NB4 (cell line): ENCODE measurements around the gene ZBTB33.

Experiments used
- POLR2A ChIP-seq: IDR thresholded peaks from 2 replicates; pipeline ENCODE4 v1.6.1; 2011; ENCODE audit warnings: mild to moderate bottlenecking; ENCODE audit not compliant: insufficient read length; ENCODE audit errors: extremely low read depth
- TF ChIP-seq, protein P1 (sequence below): IDR thresholded peaks from one replicate; pipeline ENCODE4 v1.5.1; 2012; ENCODE audit warnings: low read depth, low read length

DNA sequence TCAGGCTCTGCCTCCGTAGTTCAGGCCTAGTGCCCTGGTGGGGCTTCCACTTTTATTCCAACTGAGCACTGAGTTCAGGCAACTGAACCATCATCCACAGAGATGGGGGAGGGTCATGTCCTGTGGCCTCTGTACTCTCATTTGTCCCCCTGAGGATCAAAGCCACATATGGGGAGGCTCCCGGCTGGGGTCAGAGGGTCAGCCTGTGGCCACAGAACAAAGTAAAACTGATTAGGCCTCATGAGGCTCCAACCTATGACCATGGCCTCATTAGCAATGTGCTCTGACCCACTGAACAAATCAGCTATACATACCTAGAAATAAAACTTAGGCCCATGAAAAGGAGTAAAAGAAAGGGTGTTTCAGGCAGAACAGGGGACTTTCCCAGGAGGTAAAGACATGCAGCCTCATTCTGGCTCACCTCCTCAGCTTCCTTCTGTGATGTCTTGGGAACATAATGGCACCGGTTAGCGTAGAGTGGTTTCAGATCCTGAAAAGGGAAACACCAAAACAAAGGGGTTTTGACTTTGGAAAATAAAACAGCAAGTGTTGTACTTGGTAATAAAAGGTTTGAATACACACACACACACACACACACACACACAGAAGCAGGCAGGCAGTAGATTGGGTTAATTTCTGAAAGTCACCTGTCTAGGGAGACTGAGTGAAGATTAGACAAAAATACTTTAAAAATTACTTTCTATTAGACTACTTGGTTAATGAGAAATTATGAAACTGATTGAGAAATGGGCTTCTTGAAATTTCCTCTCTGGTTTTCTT, 36.3 kb downstream of the ZBTB33 start:
- TF ChIP-seq, protein P1, sequence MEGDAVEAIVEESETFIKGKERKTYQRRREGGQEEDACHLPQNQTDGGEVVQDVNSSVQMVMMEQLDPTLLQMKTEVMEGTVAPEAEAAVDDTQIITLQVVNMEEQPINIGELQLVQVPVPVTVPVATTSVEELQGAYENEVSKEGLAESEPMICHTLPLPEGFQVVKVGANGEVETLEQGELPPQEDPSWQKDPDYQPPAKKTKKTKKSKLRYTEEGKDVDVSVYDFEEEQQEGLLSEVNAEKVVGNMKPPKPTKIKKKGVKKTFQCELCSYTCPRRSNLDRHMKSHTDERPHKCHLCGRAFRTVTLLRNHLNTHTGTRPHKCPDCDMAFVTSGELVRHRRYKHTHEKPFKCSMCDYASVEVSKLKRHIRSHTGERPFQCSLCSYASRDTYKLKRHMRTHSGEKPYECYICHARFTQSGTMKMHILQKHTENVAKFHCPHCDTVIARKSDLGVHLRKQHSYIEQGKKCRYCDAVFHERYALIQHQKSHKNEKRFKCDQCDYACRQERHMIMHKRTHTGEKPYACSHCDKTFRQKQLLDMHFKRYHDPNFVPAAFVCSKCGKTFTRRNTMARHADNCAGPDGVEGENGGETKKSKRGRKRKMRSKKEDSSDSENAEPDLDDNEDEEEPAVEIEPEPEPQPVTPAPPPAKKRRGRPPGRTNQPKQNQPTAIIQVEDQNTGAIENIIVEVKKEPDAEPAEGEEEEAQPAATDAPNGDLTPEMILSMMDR, result no peak
- no peak for TF ChIP-seq POLR2A
